Right lobe of liver (tissue), 4 donors: ENCODE results near the gene OR2W1.

Source experiments
- CTCF ChIP-seq, 4 donors: fragments of 200-600 bp in 3 of 4; fragments of 450-650 bp in 1 of 4; IDR thresholded peaks; one replicate each; pipeline versions ENCODE4 v1.5.1 to v1.8.0; 2016 to 2022; ENCODE audit warnings: antibody characterized with exemption in 4 of 4, mild to moderate bottlenecking in 2 of 4
- POLR2A ChIP-seq: fragments of 450-650 bp; IDR thresholded peaks from one replicate; pipeline ENCODE4 v1.6.1; 2017; ENCODE audit warnings: antibody characterized with exemption, mild to moderate bottlenecking
- donor health status: DM: no; HTN: no; CAD: no.
- donor health status: DM: no; HTN: no; CAD: no.
- donor health status: DM: no; HTN: yes; CAD: no.

GRCh38 chr6:29008089-29008488 lies 36.9 kb downstream of the OR2W1 start:
- TF ChIP-seq CTCF (IDR thresholded peaks at IDR 0.05) (no peak), POLR2A (no peak)
